ENCODE measurements around the gene CFAP53.

The CFAP53 gene

GRCh38 chr18:50181590-50181989 is 84.7 kb downstream of the CFAP53 start:
- Histone ChIP-seq H3K4me2 (ENCODE audit: low read depth, low read length) (no peak overlapping the region), H3K9me3 (replicated peaks; ENCODE audit: insufficient read depth, low read length) (no peaks in the 10 kb centered on the region), H3K36me3 (replicated peaks; ENCODE audit: insufficient read depth, low read length) (no peaks in the 10 kb centered on the region), H4K20me1 (ENCODE audit: insufficient read depth, low read length) (no peaks in the 10 kb centered on the region), H3K9ac (ENCODE audit: low read length) (no peak overlapping the region), H2AFZ (ENCODE audit: low read length) (no peak overlapping the region), H3K4me1 (ENCODE audit: low read length) (peaks cover 8% of the 10 kb centered on the region; the same call in 1 of the 2 replicates), H3K9me2 (replicated peaks; ENCODE audit: insufficient read depth, low read length) (no peaks in the 10 kb centered on the region), H3K79me2 (ENCODE audit: low read length) (peaks cover 95% of the 10 kb centered on the region), H3K27ac (ENCODE audit: low read length) (no peak overlapping the region), H3K4me3 (ENCODE audit: low read length) (no peak overlapping the region), H3K27me3 (replicated peaks; ENCODE audit: insufficient read depth, low read length) (no peaks in the 10 kb centered on the region), H3F3A (ENCODE audit: insufficient read depth, low read length) (no peaks in the 10 kb centered on the region)
- DNase-seq = no peak
- TF ChIP-seq CTCF (IDR thresholded peaks at IDR 0.05; ENCODE audit: low read length) (no peak), EZH2 (optimal IDR thresholded peaks at IDR 0.05; ENCODE audit: low read depth, low read length) (no peak), EZH2phosphoT487 (IDR thresholded peaks at IDR 0.05; ENCODE audit: low read length) (no peak)

GRCh38 chr18:50179465-50179864 is 86.8 kb downstream of the CFAP53 start:
- H3K36me3 ChIP-seq (replicated peaks; ENCODE audit: insufficient read depth, low read length) = no peaks in the 10 kb centered on the region
- H3K79me2 ChIP-seq (ENCODE audit: low read length) = peaks cover 96% of the 10 kb centered on the region
- H3K4me3 ChIP-seq (ENCODE audit: low read length) = no peak overlapping the region
- no peaks in the 10 kb centered on the region for H3K9me3 ChIP-seq (replicated peaks; ENCODE audit: insufficient read depth, low read length)
- no peak overlapping the region for H3K27ac ChIP-seq (ENCODE audit: low read length)
- H3K27me3 ChIP-seq (replicated peaks; ENCODE audit: insufficient read depth, low read length) = no peaks in the 10 kb centered on the region
- no peaks in the 10 kb centered on the region for H3K9me2 ChIP-seq (replicated peaks; ENCODE audit: insufficient read depth, low read length)
- no peak overlapping the region for H3K4me2 ChIP-seq (ENCODE audit: low read depth, low read length)
- no peak for DNase-seq
- H3K9ac ChIP-seq (ENCODE audit: low read length) = no peak overlapping the region
- H3F3A ChIP-seq (ENCODE audit: insufficient read depth, low read length) = no peaks in the 10 kb centered on the region
- no peaks in the 10 kb centered on the region for H4K20me1 ChIP-seq (ENCODE audit: insufficient read depth, low read length)
- peaks cover 8% of the 10 kb centered on the region; the same call in 1 of the 2 replicates for H3K4me1 ChIP-seq (ENCODE audit: low read length)
- TF ChIP-seq CTCF (IDR thresholded peaks at IDR 0.05; ENCODE audit: low read length) (no peak), EZH2phosphoT487 (IDR thresholded peaks at IDR 0.05; ENCODE audit: low read length) (no peak), EZH2 (optimal IDR thresholded peaks at IDR 0.05; ENCODE audit: low read depth, low read length) (no peak)
- no peak overlapping the region for H2AFZ ChIP-seq (ENCODE audit: low read length)

GRCh38 chr18:50177294-50177992 is 88.9 kb downstream of the CFAP53 start:
- H3K4me2 ChIP-seq (ENCODE audit: low read depth, low read length) = no peak overlapping the region
- no peaks in the 10 kb centered on the region for H3K36me3 ChIP-seq (replicated peaks; ENCODE audit: insufficient read depth, low read length)
- H3K27ac ChIP-seq (ENCODE audit: low read length) = no peak overlapping the region
- no peak overlapping the region for H2AFZ ChIP-seq (ENCODE audit: low read length)
- H3K9me3 ChIP-seq (replicated peaks; ENCODE audit: insufficient read depth, low read length) = no peaks in the 10 kb centered on the region
- no peak overlapping the region for H3K4me3 ChIP-seq (ENCODE audit: low read length)
- H4K20me1 ChIP-seq (ENCODE audit: insufficient read depth, low read length) = no peaks in the 10 kb centered on the region
- TF ChIP-seq EZH2phosphoT487 (IDR thresholded peaks at IDR 0.05; ENCODE audit: low read length) = no peak
- TF ChIP-seq CTCF (IDR thresholded peaks at IDR 0.05; ENCODE audit: low read length) = no peak
- no peak for TF ChIP-seq EZH2 (optimal IDR thresholded peaks at IDR 0.05; ENCODE audit: low read depth, low read length)
- no peak overlapping the region for H3K9ac ChIP-seq (ENCODE audit: low read length)
- DNase-seq = no peak
- H3F3A ChIP-seq (ENCODE audit: insufficient read depth, low read length) = no peaks in the 10 kb centered on the region
- no peaks in the 10 kb centered on the region for H3K27me3 ChIP-seq (replicated peaks; ENCODE audit: insufficient read depth, low read length)
- H3K4me1 ChIP-seq (ENCODE audit: low read length) = 0 out of 2 replicates have a peak, but pooled peaks cover 3% of the 10 kb centered on the region
- no peaks in the 10 kb centered on the region for H3K9me2 ChIP-seq (replicated peaks; ENCODE audit: insufficient read depth, low read length)
- peaks cover 98% of the 10 kb centered on the region for H3K79me2 ChIP-seq (ENCODE audit: low read length)
